ENCODE measurements around the gene NUBPL. TPM values are rescaled to one million over a fixed set of nuclear protein-coding genes. Genes with fewer than 3 reads are reported as not detected.
"Not testable (repeated sequence)": the region's sequence is repeated elsewhere in the genome, so short reads cannot be mapped to it uniquely, and the experiment has no call there.

Gene NUBPL
- total RNA-seq, 2 experiments from 2014 or later: 10.2 to 12.5 TPM

DNA sequence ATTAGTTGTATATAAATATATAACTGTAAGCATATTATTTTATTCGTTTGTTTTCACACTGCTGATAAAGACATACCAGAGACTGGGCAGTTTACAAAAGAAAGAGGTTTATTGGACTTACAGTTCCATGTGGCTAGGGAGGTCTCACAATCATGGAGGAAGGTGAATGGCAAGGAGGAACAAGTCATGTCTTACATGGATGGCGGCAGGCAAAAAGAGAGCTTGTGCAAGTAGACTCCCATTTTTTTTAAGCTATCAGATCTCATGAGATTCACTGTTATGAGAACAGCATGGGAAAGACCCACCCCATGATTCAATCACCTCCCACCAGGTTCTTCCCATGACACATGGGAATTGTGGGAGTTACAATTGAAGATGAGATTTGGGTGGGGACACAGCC, 294.8 kb downstream of the NUBPL start:
- CTCF ChIA-PET, POLR2A ChIA-PET: not testable (repeated sequence)

DNA sequence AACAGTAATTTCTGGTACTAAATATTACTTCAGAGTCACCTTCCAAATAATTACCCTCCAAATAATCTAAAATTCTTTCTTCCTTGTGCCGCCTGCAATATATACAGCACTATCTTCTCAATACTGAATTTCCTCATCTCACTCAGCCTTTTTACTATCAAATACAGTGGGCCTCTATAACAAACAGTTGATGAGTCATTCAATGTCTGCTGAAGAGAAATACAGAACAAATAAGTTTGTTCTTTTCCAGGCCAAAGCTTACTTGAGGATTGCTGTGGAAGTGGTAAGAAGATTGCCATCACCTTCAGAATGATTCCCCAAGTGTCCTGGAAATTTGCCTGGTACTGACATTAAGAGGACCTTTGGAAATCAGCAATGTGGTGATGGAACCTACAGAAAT, 297.7 kb downstream of the NUBPL start:
- ChIA-PET POLR2A (no interaction called here), CTCF (no interaction called here)

DNA sequence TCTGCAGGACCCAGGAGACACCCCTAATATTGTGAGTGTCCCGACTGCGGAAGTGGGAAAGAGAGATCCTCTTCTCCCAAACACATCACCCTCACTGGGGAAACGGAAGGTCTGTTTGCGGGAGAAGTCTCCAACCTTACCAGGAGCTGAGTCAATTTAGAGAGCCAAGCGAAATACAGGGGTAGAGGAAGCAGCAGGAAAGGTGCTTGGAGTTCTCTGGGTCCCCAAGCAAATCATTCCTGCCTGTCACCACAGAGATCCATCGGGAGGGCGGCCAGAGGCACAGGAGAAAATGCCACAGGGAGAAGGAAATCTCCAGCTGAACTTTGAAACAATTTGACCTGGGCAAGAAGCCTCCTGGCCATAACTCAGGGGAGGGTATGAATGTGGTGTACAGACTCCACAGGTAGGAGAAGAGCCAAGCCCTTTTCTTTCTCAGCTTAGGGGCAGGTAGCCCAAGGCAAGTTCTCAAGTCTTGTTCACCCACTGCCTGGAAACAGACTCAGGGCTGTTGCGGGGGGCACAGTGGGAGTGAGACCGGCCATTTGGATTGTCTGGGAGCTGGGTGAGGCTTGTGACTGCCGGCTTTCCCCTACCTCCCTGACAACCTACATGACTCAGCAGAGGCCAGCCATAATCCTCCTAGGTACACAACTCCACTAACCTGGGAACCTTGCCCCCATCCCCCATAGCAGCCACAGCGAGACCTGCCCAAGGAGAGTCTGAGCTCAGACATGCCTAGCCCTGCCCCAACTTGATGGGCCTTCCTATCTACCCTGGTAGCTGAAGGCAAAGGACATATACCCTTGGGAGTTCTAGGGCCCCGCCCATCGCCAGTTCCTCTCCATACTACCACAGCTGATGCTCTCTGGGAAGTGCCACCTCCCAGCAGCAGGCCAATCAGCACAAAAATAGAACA, 304.0 kb downstream of the NUBPL start:
- ChIA-PET POLR2A (no interaction called here), CTCF (interaction anchor here (0.6 kb wide), 1 partner anchor 204 kb away, joined by 3 read pairs; no protein-coding TSS in a partner anchor)

DNA sequence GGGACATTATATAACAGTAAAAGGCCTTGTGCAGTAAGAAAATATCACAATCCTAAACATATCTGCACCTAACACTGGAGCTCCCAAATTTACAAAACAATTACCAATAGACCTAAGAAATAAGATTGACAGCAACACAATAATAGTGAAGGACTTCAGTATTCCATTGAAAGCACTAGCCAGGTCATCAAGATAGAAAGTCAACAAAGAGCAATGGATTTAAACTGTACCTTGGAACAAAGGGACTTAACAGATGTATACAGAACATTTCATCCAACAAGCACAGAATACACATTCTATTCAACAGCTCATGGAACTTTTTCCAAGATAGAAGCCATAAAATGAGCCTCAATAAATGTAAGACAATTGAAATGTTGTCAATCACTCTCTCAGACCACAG, 306.4 kb downstream of the NUBPL start:
- POLR2A ChIA-PET: no interaction called here
- CTCF ChIA-PET: no interaction called here

DNA sequence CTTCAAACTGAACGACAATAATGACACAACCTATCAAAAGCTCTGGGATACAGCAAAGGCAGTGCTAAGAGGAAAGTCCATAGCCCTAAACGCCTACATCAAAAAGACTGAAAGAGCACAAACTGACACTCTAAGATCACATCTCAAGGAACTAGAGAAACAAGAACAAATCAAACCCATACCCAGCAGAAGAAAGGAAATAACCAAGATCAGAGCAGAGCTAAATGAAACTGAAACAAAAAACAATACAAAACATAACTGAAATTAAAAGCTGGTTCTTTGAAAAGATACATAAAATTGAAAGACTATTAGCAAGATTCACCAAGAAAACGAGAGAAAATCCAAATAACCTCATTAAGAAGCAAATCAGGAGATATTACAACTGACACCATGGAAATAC, 306.9 kb downstream of the NUBPL start:
- POLR2A ChIA-PET: not testable (repeated sequence)
- CTCF ChIA-PET: interaction anchor here (0.6 kb wide), 1 partner anchor 353 kb away, joined by 3 read pairs; no protein-coding TSS in a partner anchor

DNA sequence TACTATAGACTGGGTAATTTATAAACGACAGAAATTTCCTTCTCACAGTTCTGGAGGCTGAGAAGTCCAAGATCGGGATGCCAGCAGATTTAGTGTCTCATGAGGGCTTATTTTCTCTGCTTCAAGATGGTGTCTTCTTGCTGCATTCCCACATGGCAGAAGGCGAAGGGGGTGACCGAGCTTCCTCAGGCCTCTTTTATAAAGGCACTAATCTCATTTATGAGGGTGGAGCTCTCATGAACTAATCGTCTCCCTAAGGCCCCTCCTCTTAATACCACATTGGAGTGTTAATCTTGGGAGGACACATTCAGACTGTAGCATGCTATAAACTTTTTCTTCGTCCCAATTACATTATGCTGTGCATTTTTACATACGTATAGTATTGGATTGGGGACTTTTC, 315.5 kb downstream of the NUBPL start:
- ChIA-PET POLR2A (no interaction called here), CTCF (no interaction called here)

DNA sequence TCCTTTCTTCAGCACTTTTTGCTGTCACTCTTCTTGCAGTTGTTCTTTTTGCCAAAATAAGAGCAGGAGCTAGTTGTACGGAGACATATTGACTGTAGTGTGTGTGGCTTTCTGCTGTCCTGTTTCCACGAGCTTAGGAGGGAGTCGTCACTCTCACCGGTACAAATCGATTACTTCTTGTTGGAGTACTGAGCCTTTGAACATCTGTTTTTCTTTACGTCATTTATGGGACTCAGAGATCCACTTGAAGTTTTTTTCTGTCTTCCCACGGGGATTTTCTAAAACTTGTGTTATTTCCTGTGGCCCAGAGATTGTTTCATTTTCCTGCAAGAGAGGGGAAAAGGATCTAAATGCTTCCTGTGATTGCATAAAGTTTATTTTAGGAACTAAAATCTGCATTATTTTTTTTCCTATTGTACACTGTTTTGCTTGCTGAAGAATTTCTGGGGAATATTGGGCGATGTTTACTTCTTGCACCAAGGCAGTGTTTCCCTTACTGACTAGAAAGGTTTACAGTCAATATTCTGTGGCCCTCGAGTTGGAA, 316.1 kb downstream of the NUBPL start:
- ChIA-PET POLR2A (no interaction called here), CTCF (no interaction called here)

DNA sequence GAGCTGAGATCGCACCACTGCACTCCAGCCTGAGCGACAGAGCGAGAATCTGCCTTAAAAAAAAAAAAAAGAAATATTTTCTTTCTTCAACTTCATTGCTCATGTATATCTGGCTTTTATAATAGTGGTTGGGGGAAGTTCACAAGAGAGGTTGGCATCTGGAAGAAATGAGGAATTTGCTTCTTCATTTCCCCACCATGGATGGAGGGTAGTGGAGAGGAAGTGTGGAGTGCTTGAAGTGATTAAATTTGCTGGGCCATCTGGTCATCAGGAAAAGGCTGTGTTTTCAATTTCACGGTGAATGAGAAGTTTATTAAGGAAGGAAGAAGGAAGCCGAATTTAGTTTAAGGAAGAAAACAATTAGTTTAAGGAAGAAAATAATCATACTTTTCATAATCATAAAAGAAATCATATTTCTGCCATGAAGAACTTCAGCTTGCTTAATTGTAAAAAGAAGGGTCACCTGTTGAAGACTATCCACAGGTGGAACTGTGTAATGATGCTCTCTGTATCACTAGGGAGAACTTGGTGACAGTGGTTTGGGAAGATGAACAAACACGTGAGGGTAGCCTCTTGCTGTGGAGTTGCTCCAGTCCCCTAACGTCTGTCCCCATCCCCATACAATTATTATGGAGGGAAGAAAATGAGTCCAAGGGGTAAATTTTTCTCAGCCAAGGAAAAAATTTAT, 318.6 kb downstream of the NUBPL start:
- CTCF ChIA-PET: no interaction called here
- POLR2A ChIA-PET: no interaction called here

DNA sequence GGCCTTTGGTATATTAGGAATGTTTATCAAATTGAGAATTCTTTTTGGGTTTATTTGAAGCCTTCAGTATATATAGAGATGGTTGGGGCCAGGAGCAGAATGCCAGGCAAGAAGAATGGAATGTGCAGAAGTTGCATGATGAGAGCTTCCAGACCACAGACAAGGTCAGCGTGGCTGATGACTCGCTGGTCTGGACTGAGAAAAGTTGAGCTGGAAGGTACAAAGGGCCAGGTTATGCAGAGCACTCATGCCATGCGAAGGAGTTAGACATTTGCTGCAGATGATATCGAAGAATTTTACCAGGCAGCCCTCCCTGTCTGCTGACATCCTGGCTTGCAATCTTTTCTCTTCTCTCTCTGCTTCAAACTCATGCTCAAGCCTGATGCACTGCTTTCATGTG, 319.7 kb downstream of the NUBPL start:
- POLR2A ChIA-PET: no interaction called here

DNA sequence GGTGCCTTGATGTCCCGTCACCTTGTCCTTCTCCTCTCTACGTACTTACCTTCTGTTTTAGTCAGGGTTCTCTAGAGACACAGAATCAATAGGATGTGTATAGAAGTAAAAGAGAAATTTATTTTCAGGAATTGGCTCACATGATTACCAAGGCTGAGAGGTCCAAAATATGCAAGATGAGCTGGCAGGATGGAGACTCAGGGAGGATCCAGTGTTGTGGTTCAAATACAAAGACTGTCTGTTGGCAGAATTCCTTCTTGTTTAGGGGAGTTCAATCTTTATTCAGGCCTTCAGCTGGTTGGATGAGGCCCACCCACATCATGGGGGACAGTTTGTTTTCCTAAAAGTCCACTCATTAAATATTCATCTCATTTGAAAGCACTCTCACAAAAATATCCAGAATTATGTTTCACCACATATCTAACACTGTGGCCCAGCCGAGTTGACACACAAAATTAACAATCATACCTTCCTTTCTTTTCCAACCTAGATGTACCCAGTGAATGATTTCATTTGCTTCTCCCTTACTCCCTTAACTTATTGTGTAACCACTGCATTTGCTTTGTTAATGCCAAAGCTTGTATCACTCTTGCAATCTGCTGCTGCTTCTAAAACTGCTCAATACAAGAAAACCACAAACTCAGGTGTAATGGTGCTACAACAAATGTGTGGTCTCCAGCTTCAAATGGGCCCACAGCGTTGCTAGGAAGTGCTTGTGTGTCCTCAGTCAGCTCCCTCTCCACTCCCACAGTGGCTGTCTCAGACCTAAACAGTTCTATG, 320.5 kb downstream of the NUBPL start:
- CTCF ChIA-PET: no interaction called here

More for the DNA sequence above, 319.7 kb downstream of the NUBPL start:
- CTCF ChIA-PET: no interaction called here

DNA sequence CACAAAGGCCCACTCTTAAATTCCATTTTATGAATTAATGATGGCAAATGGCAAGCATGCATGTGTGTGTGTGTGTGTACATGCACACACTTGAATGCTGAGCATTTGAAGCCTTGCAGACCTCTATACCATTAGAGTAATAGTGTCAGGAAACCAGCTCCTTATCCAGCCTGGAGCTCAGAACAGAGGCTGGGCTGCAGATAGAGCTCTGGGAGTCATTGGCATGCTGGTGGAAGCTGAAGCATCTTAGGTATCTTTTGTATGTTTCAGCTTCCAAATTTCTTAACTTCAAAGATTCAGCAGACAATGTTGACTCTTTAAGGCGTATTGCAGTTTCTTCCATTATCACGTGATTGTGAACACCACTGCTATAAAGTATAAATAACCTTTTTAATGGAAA, 323.0 kb downstream of the NUBPL start:
- CTCF ChIA-PET: no interaction called here
- POLR2A ChIA-PET: no interaction called here

More for the DNA sequence above, 320.5 kb downstream of the NUBPL start:
- POLR2A ChIA-PET: interaction anchor here (0.6 kb wide), 1 partner anchor 320 kb away, joined by 4 read pairs; no protein-coding TSS in a partner anchor

DNA sequence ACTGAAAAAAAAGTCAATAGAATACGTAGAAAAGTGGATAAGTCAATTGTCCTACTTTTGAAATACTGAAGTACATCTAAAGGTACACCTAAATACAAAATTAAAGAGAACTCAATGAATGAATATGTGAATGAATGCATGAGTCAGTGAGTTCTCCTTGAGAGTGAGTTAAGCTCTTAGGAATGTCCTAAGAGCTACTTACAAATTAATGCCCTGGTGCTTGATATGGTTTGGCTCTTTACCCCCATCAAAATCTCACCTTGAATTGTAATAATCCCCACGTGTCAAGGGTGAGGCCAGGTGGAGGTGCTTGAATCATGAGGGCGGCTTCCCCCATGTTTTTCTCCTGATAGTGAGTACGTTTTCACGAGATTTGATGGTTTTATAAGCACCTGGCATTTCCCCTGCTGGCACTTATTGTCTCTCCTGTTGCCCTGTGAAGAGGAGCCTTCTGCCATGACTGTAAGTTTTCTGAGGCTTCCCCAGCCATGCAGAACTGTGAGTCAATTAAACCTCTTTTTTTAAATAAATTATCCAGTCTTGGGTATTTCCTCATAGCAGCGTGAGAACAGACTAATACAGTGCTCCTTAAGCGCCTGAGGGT, 323.7 kb downstream of the NUBPL start:
- ChIA-PET CTCF (no interaction called here), POLR2A (no interaction called here)

DNA sequence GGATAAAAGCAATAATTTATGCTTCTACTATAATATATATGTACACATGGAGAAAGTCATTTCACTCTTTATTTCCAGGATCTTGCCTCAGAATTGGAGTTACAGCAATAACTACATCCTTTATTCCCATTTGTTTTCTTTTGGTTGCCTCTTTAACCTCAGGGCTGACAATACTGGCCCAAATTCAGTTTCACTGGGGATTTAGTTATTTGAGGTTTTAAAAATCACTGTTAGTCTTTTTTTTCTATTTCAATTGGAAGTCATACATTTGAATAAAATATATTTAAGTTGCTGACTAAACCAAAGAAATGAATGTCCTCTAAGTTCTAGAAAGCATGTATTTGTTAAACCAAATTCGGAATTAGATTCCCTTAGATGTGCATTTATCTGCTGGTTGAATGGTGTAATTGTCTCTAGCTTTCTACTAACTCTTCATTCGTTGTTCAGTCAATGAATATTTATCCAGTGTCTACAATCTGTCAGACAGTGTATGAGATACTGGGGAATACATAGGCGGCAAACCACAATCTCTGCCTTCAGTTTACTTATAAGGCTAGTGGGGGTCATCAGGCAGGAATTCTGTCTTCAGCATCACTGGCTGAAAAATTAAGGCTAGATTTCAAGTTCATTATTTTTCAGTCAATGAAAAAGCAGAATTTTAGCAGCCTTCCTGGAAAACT, 325.1 kb downstream of the NUBPL start:
- ChIA-PET CTCF (no interaction called here), POLR2A (no interaction called here)

DNA sequence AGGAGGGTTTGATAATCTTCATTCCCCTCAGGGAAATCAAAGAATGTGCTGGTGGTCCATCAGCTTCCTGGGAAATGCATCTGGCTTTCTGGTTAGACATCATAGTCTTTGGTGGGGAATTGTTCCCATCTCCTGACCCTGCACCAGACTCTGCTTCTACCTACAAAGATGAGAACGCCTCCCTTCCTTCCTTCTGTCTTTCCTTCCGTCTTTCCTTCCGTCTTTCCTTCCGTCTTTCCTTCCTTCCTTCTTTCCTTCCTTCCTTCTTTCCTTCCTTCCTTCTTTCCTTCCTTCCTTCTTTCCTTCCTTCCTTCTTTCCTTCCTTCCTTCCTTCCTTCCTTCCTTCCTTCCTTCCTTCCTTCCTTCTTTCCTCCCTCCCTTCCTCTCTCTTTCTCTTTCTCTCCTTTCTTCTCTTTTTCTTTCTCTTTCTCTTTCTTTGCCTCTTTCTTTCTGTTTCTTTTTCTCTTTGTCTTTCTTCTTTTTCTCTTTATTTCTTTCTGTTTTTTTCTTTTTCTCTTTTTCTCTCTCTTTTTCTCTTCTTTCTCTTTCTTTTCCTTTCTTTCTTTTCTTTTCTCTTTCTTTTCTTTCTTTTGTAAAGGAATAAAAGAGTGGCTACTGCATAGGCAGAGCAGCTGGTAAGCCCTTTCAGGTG, 326.9 kb downstream of the NUBPL start:
- CTCF ChIA-PET: no interaction called here
- POLR2A ChIA-PET: no interaction called here

DNA sequence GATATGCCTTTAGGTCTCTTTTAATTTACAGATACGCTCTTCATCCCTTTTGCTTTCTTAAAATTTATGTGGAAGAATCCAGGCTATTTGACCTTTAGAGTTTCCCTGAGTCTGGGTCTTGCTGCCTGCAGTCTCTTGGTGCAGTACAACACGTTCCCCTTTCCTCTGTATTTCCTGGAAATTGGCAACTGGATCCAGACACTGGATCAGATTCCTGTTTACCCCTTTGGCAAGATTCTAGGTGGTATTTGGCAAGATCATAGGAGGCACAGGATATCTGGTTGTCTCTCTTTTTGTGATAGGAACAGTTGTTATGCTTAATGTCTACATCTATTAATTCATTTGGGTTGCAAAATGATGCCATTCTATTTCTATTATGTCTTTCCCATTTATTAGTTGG, 328.1 kb downstream of the NUBPL start:
- CTCF ChIA-PET: no interaction called here

DNA sequence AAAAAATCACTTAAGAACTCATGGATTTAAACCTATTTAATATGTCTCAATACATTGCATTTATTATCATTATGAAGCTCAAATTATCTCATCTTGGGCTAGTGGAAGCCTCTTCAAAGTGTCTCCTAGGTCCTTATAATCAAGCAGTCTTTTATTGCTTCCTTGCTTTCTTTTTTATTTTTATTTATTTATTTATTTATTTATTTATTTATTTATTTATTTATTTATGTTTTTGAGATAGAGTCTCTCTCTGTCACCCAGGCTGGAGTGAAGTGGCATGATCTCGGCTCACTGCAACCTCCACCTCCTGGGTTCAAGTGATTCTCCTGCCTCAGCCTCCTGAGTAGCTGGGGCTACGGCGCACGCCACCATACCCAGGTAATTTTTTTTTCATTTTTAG, 329.0 kb downstream of the NUBPL start:
- CTCF ChIA-PET, POLR2A ChIA-PET: not testable (repeated sequence)

More for the DNA sequence above, 328.1 kb downstream of the NUBPL start:
- POLR2A ChIA-PET: no interaction called here

DNA sequence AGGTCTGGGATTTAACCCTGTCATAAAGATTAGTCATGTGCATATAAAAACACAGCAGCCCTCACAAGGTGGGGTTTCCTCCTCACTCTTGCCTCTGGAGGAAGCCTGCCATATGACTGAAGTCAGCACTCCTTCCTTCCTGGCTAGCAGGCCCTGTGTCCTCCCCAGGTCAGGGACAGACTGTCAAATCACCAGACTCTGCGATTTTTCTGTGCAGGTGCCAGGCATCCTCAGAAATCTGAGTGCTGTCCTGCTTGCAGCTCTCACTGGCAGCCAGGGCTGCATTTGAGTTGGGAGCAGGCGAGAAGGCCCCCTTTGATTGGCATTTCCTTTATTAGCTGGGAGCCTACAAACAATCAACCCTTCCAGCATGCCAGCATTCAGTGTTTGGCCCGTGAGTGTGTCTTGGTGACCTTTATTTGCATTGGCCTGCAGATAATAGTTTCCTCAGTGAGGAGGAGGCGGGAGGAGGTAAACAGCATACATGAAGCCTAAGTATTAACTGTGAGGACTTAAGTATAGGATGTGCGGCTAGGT, 332.1 kb downstream of the NUBPL start:
- CTCF ChIA-PET: no interaction called here
- POLR2A ChIA-PET: no interaction called here

DNA sequence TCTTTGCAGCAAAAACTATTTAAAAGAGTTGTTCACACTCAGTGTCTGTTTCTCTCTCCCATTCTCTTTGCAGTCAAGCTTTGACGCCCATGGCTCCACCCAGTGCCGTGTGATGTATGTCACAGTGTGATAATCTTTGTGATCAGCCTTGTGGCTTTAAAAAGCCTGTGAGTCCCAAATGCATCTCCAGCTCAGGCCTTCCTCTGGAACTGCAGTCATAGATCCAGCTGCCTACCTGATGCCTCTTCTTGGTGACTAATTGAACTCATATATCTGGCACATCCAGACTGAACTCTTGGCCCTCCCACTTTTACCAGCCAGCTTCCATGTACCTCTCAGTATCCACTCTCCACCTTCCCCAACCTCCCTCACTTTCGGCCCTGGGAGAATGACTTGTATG, 333.1 kb downstream of the NUBPL start:
- ChIA-PET POLR2A (no interaction called here), CTCF (no interaction called here)

DNA sequence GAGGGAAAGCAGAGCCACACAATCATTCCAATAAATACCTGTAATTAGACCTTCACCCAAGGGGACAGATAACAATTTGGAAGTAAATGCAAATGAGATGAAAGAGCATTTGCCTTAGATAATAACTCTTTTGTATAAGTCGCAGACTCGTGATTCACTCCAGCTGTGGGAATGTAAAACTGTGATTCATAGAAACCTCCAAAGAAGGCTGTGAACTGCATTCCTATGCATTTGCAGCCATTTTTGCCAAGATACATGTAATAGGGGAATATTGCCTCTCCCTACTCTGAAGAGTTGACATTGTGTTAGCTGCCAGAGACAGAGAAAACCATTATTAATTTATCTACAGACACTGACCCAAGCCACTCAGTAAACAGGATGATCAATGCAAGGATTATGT, 334.0 kb downstream of the NUBPL start:
- CTCF ChIA-PET: no interaction called here
- POLR2A ChIA-PET: no interaction called here
